Peyer's patch (tissue), 4 donors: ENCODE results near the gene DCAF11. TPM values are rescaled to one million over a fixed set of nuclear protein-coding genes. Genes with fewer than 3 reads are reported as not detected.

Source experiments
- DNase-seq, 3 donors: peaks; one replicate each; pipeline ENCODE4 v3.0.0-alpha.2; 2017 to 2019
- H3K27ac ChIP-seq, 4 donors: fragments of 200-600 bp; sonication (generic); one replicate each; pipeline ENCODE4 v1.5.1; 2016 to 2019
- H3K27me3 ChIP-seq, 2 donors: fragments of 200-600 bp; sonication (generic); one replicate each; pipeline ENCODE4 v1.5.1; 2019
- H3K36me3 ChIP-seq, 3 donors: fragments of 200-600 bp; sonication (generic); one replicate each; pipeline ENCODE4 v1.5.1; 2016 to 2019
- H3K4me1 ChIP-seq, 4 donors: fragments of 200-600 bp; sonication (generic); one replicate each; pipeline ENCODE4 v1.5.1; 2016 to 2019
- H3K4me3 ChIP-seq, 4 donors: fragments of 200-600 bp; sonication (generic); 1 replicate in 3 of 4; 2 replicates in 1 of 4; pipeline ENCODE4 v1.5.1; 2016 to 2019; ENCODE audit warnings: mild to moderate bottlenecking in 1 of 4
- H3K9me3 ChIP-seq, 4 donors: fragments of 200-600 bp; sonication (generic); one replicate each; pipeline ENCODE4 v1.5.1; 2016 to 2019; ENCODE audit warnings: mild to moderate bottlenecking in 1 of 4
- CTCF ChIP-seq, 6 experiments: fragments of 450-650 bp in 4 of 6; fragments of 200-600 bp in 2 of 6; sonication (generic) in 1 of 6; IDR thresholded peaks; one replicate each; pipeline ENCODE4 v1.5.1; 2017 to 2019; ENCODE audit warnings: antibody characterized with exemption in 6 of 6, mild to moderate bottlenecking in 3 of 6, moderate library complexity in 1 of 6
- POLR2A ChIP-seq, 2 donors: fragments of 450-650 bp; IDR thresholded peaks; one replicate each; pipeline ENCODE4 v1.5.1; 2017; ENCODE audit warnings: antibody characterized with exemption in 2 of 2, mild to moderate bottlenecking in 2 of 2, moderate library complexity in 2 of 2
- total RNA-seq, 4 donors: library from RNA; depleted of rRNA; stranded (reverse); fragments of >200 nt; gene quantifications; one replicate each; pipeline ENCODE4 v1.1.0, GENCODE V29; 2016

DCAF11 gene
- total RNA-seq, 4 donors from 2014 or later, result 113 to 214 (median 176) TPM

GRCh38 chr14:24106672-24107271 is 7.8 kb upstream of the DCAF11 start:
- H3K27me3 ChIP-seq, result no peaks in the 10 kb centered on the region
- TF ChIP-seq POLR2A (IDR thresholded peaks at IDR 0.05) (no peak), CTCF (IDR thresholded peaks at IDR 0.05) (no peak)
- no peak for DNase-seq

GRCh38 chr14:24108336-24108874 is 6.2 kb upstream of the DCAF11 start:
- DNase-seq, result no peak
- peaks cover 0 to 5% (median 0%) of the 10 kb centered on the region in 3 donors for H3K36me3 ChIP-seq
- peaks cover 0 to 9% (median 5%) of the 10 kb centered on the region in 4 donors for H3K4me1 ChIP-seq
- no peak for TF ChIP-seq CTCF (IDR thresholded peaks at IDR 0.05)
- no peak for TF ChIP-seq POLR2A (IDR thresholded peaks at IDR 0.05)
- no peak overlapping the region for H3K4me3 ChIP-seq
- no peaks in the 10 kb centered on the region for H3K27me3 ChIP-seq
- peak overlapping the region; percentile 11 to 72 (median 40) for H3K27ac ChIP-seq
- H3K9me3 ChIP-seq, result no peaks in the 10 kb centered on the region

More at GRCh38 chr14:24106672-24107271, 7.8 kb upstream of the DCAF11 start:
- Histone ChIP-seq H3K36me3 (peaks cover 0 to 22% (median 0%) of the 10 kb centered on the region in 3 donors), H3K9me3 (no peaks in the 10 kb centered on the region), H3K4me1 (peaks cover 0 to 9% (median 3%) of the 10 kb centered on the region in 4 donors), H3K27ac (no peak overlapping the region), H3K4me3 (no peak overlapping the region)

- Histone ChIP-seq H3K4me1 (peaks cover 0 to 10% (median 8%) of the 10 kb centered on the region in 4 donors), H3K27ac (peak overlapping the region in 1 of 4 donors; percentile 23), H3K9me3 (no peaks in the 10 kb centered on the region), H3K27me3 (no peaks in the 10 kb centered on the region), H3K36me3 (no peaks in the 10 kb centered on the region), H3K4me3 (no peak overlapping the region)
- TF ChIP-seq CTCF (IDR thresholded peaks at IDR 0.05) (no peak), POLR2A (IDR thresholded peaks at IDR 0.05) (no peak)
- DNase-seq, result no peak
Observed at GRCh38 chr14:24110060-24110459, 4.5 kb upstream of the DCAF11 start.

- no peak overlapping the region for H3K4me3 ChIP-seq
- TF ChIP-seq CTCF (IDR thresholded peaks at IDR 0.05) (no peak), POLR2A (IDR thresholded peaks at IDR 0.05) (no peak)
- no peaks in the 10 kb centered on the region for H3K27me3 ChIP-seq
- DNase-seq, result no peak
- no peaks in the 10 kb centered on the region for H3K9me3 ChIP-seq
- no peaks in the 10 kb centered on the region for H3K36me3 ChIP-seq
- peak overlapping the region in 2 of 4 donors; percentile 23 to 35 for H3K27ac ChIP-seq
- H3K4me1 ChIP-seq, result peaks cover 0 to 12% (median 8%) of the 10 kb centered on the region in 4 donors
Observed at GRCh38 chr14:24110523-24110922, 4.1 kb upstream of the DCAF11 start.

- Histone ChIP-seq H3K27me3 (no peaks in the 10 kb centered on the region), H3K36me3 (peaks cover 0 to 17% (median 0%) of the 10 kb centered on the region in 3 donors), H3K4me3 (peak overlapping the region; percentile 50 to 89 (median 72)), H3K9me3 (no peaks in the 10 kb centered on the region), H3K27ac (peak overlapping the region; percentile 94 to 99 (median 97)), H3K4me1 (peaks cover 9 to 31% (median 11%) of the 10 kb centered on the region in 4 donors)
- DNase-seq, result no peak
- TF ChIP-seq CTCF (IDR thresholded peaks at IDR 0.05), result no peak
- no peak for TF ChIP-seq POLR2A (IDR thresholded peaks at IDR 0.05)
Observed at GRCh38 chr14:24113379-24113800, 1.2 kb upstream of the DCAF11 start.
